Stimulated activated CD8-positive, alpha-beta memory T cell treated with anti-CD3 and anti-CD28 coated beads, Interleukin-12 subunit alpha, Interleukin-12 subunit beta, amount 100 ng/mL, for 24 hours (primary cell): Measurements from ENCODE around the gene CD72.
"Not testable (repeated sequence)": the region's sequence is repeated elsewhere in the genome, so short reads cannot be mapped to it uniquely, and the experiment has no call there.

Experiments used
- DNase-seq: peaks from one replicate; pipeline ENCODE4 v3.0.0-alpha.2; 2020; ENCODE audit errors: extremely low read depth

Gene CD72

GRCh38 chr9:35593581-35593980 lies 24.6 kb downstream of the CD72 start:
- DNase-seq, result no peak

- DNase-seq, result not testable (repeated sequence)
Observed at GRCh38 chr9:35588506-35588905, 29.7 kb downstream of the CD72 start.

GRCh38 chr9:35584681-35585080 lies 33.5 kb downstream of the CD72 start:
- DNase-seq, result not testable (repeated sequence)

- not testable (repeated sequence) for DNase-seq
Observed at GRCh38 chr9:35583521-35583920, 34.7 kb downstream of the CD72 start.

GRCh38 chr9:35579659-35580227 lies 38.5 kb downstream of the CD72 start:
- not testable (repeated sequence) for DNase-seq

- no peak for DNase-seq
Observed at GRCh38 chr9:35579130-35579529, 39.1 kb downstream of the CD72 start.

GRCh38 chr9:35577486-35577885 lies 40.7 kb downstream of the CD72 start:
- DNase-seq, result no peak

- DNase-seq, result no peak
Observed at GRCh38 chr9:35575478-35575877, 42.7 kb downstream of the CD72 start.

- DNase-seq, result no peak
Observed at GRCh38 chr9:35574578-35575122, 43.6 kb downstream of the CD72 start.

- no peak for DNase-seq
Observed at GRCh38 chr9:35570709-35571504, 47.3 kb downstream of the CD72 start.

GRCh38 chr9:35569206-35569605 lies 49.0 kb downstream of the CD72 start:
- DNase-seq, result no peak

- DNase-seq, result no peak
Observed at GRCh38 chr9:35568196-35568595, 50.0 kb downstream of the CD72 start.

GRCh38 chr9:35566417-35566816 lies 51.8 kb downstream of the CD72 start:
- DNase-seq, result no peak

GRCh38 chr9:35564658-35565061 lies 53.6 kb downstream of the CD72 start:
- no peak for DNase-seq

GRCh38 chr9:35563791-35564197 lies 54.4 kb downstream of the CD72 start:
- DNase-seq, result no peak

GRCh38 chr9:35562895-35563780 lies 55.1 kb downstream of the CD72 start:
- DNase-seq, result no peak

GRCh38 chr9:35561468-35562261 lies 56.5 kb downstream of the CD72 start:
- no peak for DNase-seq

- DNase-seq, result no peak
Observed at GRCh38 chr9:35560625-35561337, 57.4 kb downstream of the CD72 start.
